Measurements from ENCODE around the gene PARP3. TPM values are rescaled to one million over a fixed set of nuclear protein-coding genes. Genes with fewer than 3 reads are reported as not detected.

The PARP3 gene
- total and polyA plus RNA-seq, 9 of the 15 experiments (the other 6 are each of a cell fraction or from before 2014, with no cell fraction given): 0.46 to 6.6 (median 4.5) TPM

DNA sequence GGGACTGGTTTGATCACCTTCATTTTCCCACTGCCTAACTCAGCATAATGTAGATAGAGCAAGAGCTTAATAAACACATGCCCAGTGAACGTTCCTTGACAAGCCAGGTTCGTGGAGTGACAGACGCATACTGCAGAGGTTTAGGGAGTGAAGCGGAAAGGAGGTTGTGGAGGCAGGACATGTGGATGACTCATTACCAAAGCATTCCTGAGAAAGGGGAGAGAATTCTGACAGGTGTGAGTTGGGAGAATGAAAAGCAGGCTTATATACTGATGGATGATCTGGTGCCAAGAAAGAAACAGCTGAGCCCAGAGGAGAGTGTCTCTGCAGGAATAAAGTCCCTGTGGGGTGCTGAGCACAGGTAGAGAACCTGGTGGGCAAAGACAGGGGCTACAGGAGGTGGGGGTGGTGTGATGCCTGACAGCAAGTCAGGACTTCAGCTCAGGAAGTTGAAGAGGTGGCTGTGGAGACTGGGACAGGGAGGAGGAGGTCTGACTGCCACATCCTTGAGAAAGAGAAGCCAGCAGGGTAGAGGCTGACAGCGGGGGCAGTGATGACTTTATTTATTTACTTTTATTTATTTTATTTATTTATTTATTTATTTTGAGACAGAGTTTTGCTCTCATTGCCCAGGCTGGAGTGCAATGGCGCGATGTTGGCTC, 55.9 kb downstream of the PARP3 start (continued):
- TF ChIP-seq, protein P1, sequence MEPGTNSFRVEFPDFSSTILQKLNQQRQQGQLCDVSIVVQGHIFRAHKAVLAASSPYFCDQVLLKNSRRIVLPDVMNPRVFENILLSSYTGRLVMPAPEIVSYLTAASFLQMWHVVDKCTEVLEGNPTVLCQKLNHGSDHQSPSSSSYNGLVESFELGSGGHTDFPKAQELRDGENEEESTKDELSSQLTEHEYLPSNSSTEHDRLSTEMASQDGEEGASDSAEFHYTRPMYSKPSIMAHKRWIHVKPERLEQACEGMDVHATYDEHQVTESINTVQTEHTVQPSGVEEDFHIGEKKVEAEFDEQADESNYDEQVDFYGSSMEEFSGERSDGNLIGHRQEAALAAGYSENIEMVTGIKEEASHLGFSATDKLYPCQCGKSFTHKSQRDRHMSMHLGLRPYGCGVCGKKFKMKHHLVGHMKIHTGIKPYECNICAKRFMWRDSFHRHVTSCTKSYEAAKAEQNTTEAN (CRISPR knock-in tag; IDR thresholded peaks at IDR 0.05): no peak

Small RNA genes lying within 50 kb of the gene (small RNA-seq; reads per million reads assigned to genes)
- gene AC115284.1: not detected

Other genes with a start within 250 kb of the PARP3 start
Only the 7 nearest of the 14 such genes appear.
- not detected in 2 replicates for gene IQCF1, start 39.0 kb upstream of the PARP3 start, total RNA-seq (2014; rRNA removed)
- gene IQCF1, start 39.0 kb upstream of the PARP3 start, total RNA-seq (2014; rRNA removed; fragmentation: Illumina TruSeq; extraction: Trizol): not detected in 2 replicates
- gene IQCF1, start 39.0 kb upstream of the PARP3 start, total RNA-seq (2015; rRNA removed; fragmentation: Illumina TruSeq; extraction: Trizol): not detected in 2 replicates
- not detected in 2 replicates for gene IQCF1, start 39.0 kb upstream of the PARP3 start, total RNA-seq (2021)
- gene IQCF1, start 39.0 kb upstream of the PARP3 start, polyA plus RNA-seq (2011; rRNA removed): not detected in 2 replicates
- not detected in 2 replicates for gene IQCF1, start 39.0 kb upstream of the PARP3 start, polyA plus RNA-seq (2014; fragmentation: Illumina TruSeq; extraction: Trizol)
- not detected for gene IQCF1, start 39.0 kb upstream of the PARP3 start, polyA plus RNA-seq (2014; fragmentation: Nextera tagmentation; extraction: Ambion mirVana)
- not detected in 2 replicates for gene IQCF1, start 39.0 kb upstream of the PARP3 start, polyA plus RNA-seq (2014; rRNA removed)
- gene RRP9, start 459 bp upstream of the PARP3 start, total RNA-seq (2014; rRNA removed): 62.6 and 68.5 TPM in 2 replicates
- gene RRP9, start 459 bp upstream of the PARP3 start, total RNA-seq (2014; rRNA removed; fragmentation: Illumina TruSeq; extraction: Trizol): 15.7 and 29.1 TPM in 2 replicates
- gene RRP9, start 459 bp upstream of the PARP3 start, total RNA-seq (2015; rRNA removed; fragmentation: Illumina TruSeq; extraction: Trizol): 48.9 and 52.4 TPM in 2 replicates
- 64.1 and 67.0 TPM in 2 replicates for gene RRP9, start 459 bp upstream of the PARP3 start, total RNA-seq (2021)
- 20.3 and 23.1 TPM in 2 replicates for gene RRP9, start 459 bp upstream of the PARP3 start, polyA plus RNA-seq (2011; rRNA removed)
- gene RRP9, start 459 bp upstream of the PARP3 start, polyA plus RNA-seq (2014; fragmentation: Illumina TruSeq; extraction: Trizol): 45.9 and 55.5 TPM in 2 replicates
- 10 to 100 TPM in 1 of 2 experiments, 1 to 10 TPM in 1; 5.2 to 12.9 TPM for gene RRP9, start 459 bp upstream of the PARP3 start, polyA plus RNA-seq (2014; fragmentation: Nextera tagmentation; extraction: Ambion mirVana)
- gene RRP9, start 459 bp upstream of the PARP3 start, polyA plus RNA-seq (2014; rRNA removed): 62.1 and 64.4 TPM in 2 replicates
- not detected in 2 replicates for gene GPR62, start 13.0 kb downstream of the PARP3 start, total RNA-seq (2014; rRNA removed)
- gene GPR62, start 13.0 kb downstream of the PARP3 start, total RNA-seq (2014; rRNA removed; fragmentation: Illumina TruSeq; extraction: Trizol): not detected in 2 replicates
- gene GPR62, start 13.0 kb downstream of the PARP3 start, total RNA-seq (2015; rRNA removed; fragmentation: Illumina TruSeq; extraction: Trizol): not detected in 2 replicates
- not detected in 2 replicates for gene GPR62, start 13.0 kb downstream of the PARP3 start, total RNA-seq (2021)
- gene GPR62, start 13.0 kb downstream of the PARP3 start, polyA plus RNA-seq (2011; rRNA removed): not detected in 2 replicates
- not detected in 2 replicates for gene GPR62, start 13.0 kb downstream of the PARP3 start, polyA plus RNA-seq (2014; fragmentation: Illumina TruSeq; extraction: Trizol)
- gene GPR62, start 13.0 kb downstream of the PARP3 start, polyA plus RNA-seq (2014; fragmentation: Nextera tagmentation; extraction: Ambion mirVana): not detected
- not detected in 2 replicates for gene GPR62, start 13.0 kb downstream of the PARP3 start, polyA plus RNA-seq (2014; rRNA removed)
- gene PCBP4, start 25.1 kb downstream of the PARP3 start, total RNA-seq (2014; rRNA removed): 4.6 and 4.9 TPM in 2 replicates
- 0.73 and 0.93 TPM in 2 replicates for gene PCBP4, start 25.1 kb downstream of the PARP3 start, total RNA-seq (2014; rRNA removed; fragmentation: Illumina TruSeq; extraction: Trizol)
- 1.6 and 2.1 TPM in 2 replicates for gene PCBP4, start 25.1 kb downstream of the PARP3 start, total RNA-seq (2015; rRNA removed; fragmentation: Illumina TruSeq; extraction: Trizol)
- gene PCBP4, start 25.1 kb downstream of the PARP3 start, total RNA-seq (2021): 4.7 and 5.7 TPM in 2 replicates
- 3.1 and 5.5 TPM in 2 replicates for gene PCBP4, start 25.1 kb downstream of the PARP3 start, polyA plus RNA-seq (2011; rRNA removed)
- gene PCBP4, start 25.1 kb downstream of the PARP3 start, polyA plus RNA-seq (2014; fragmentation: Illumina TruSeq; extraction: Trizol): 2.6 and 4.7 TPM in 2 replicates
- gene PCBP4, start 25.1 kb downstream of the PARP3 start, polyA plus RNA-seq (2014; fragmentation: Nextera tagmentation; extraction: Ambion mirVana): under 1 TPM; 0.06 to 0.07 TPM
- gene PCBP4, start 25.1 kb downstream of the PARP3 start, polyA plus RNA-seq (2014; rRNA removed): 5.8 and 6.4 TPM in 2 replicates
- gene ABHD14B, start 31.7 kb downstream of the PARP3 start, total RNA-seq (2014; rRNA removed): 46.5 and 78.4 TPM in 2 replicates
- gene ABHD14B, start 31.7 kb downstream of the PARP3 start, total RNA-seq (2014; rRNA removed; fragmentation: Illumina TruSeq; extraction: Trizol): 27.4 and 28.3 TPM in 2 replicates
- gene ABHD14B, start 31.7 kb downstream of the PARP3 start, total RNA-seq (2015; rRNA removed; fragmentation: Illumina TruSeq; extraction: Trizol): 33.7 and 34.0 TPM in 2 replicates
- gene ABHD14B, start 31.7 kb downstream of the PARP3 start, total RNA-seq (2021): 65.2 and 68.0 TPM in 2 replicates
- 107 and 114 TPM in 2 replicates for gene ABHD14B, start 31.7 kb downstream of the PARP3 start, polyA plus RNA-seq (2011; rRNA removed)
- gene ABHD14B, start 31.7 kb downstream of the PARP3 start, polyA plus RNA-seq (2014; fragmentation: Illumina TruSeq; extraction: Trizol): 72.2 and 86.5 TPM in 2 replicates
- gene ABHD14B, start 31.7 kb downstream of the PARP3 start, polyA plus RNA-seq (2014; fragmentation: Nextera tagmentation; extraction: Ambion mirVana): 10 to 100 TPM; 10.6 to 11.7 TPM
- 80.5 and 87.3 TPM in 2 replicates for gene ABHD14B, start 31.7 kb downstream of the PARP3 start, polyA plus RNA-seq (2014; rRNA removed)
- 8.4 and 12.2 TPM in 2 replicates for gene ABHD14A, start 32.7 kb downstream of the PARP3 start, total RNA-seq (2014; rRNA removed)
- 1.7 and 3.3 TPM in 2 replicates for gene ABHD14A, start 32.7 kb downstream of the PARP3 start, total RNA-seq (2014; rRNA removed; fragmentation: Illumina TruSeq; extraction: Trizol)
- gene ABHD14A, start 32.7 kb downstream of the PARP3 start, total RNA-seq (2015; rRNA removed; fragmentation: Illumina TruSeq; extraction: Trizol): 7.7 and 8.3 TPM in 2 replicates
- gene ABHD14A, start 32.7 kb downstream of the PARP3 start, total RNA-seq (2021): 9.4 and 10.6 TPM in 2 replicates
- gene ABHD14A, start 32.7 kb downstream of the PARP3 start, polyA plus RNA-seq (2011; rRNA removed): 6.6 and 10.5 TPM in 2 replicates
- gene ABHD14A, start 32.7 kb downstream of the PARP3 start, polyA plus RNA-seq (2014; fragmentation: Illumina TruSeq; extraction: Trizol): 7.1 and 8.4 TPM in 2 replicates
- 1 to 10 TPM in 1 of 2 experiments, under 1 TPM in 1; 0.90 to 2.0 TPM for gene ABHD14A, start 32.7 kb downstream of the PARP3 start, polyA plus RNA-seq (2014; fragmentation: Nextera tagmentation; extraction: Ambion mirVana)
- 9.6 and 14.0 TPM in 2 replicates for gene ABHD14A, start 32.7 kb downstream of the PARP3 start, polyA plus RNA-seq (2014; rRNA removed)
- gene ACY1, start 41.2 kb downstream of the PARP3 start, total RNA-seq (2014; rRNA removed): 118 and 179 TPM in 2 replicates
- gene ACY1, start 41.2 kb downstream of the PARP3 start, total RNA-seq (2014; rRNA removed; fragmentation: Illumina TruSeq; extraction: Trizol): 44.6 and 70.7 TPM in 2 replicates
- 93.2 and 96.9 TPM in 2 replicates for gene ACY1, start 41.2 kb downstream of the PARP3 start, total RNA-seq (2015; rRNA removed; fragmentation: Illumina TruSeq; extraction: Trizol)
- 134 and 138 TPM in 2 replicates for gene ACY1, start 41.2 kb downstream of the PARP3 start, total RNA-seq (2021)
- gene ACY1, start 41.2 kb downstream of the PARP3 start, polyA plus RNA-seq (2011; rRNA removed): 104 and 144 TPM in 2 replicates
- 123 and 129 TPM in 2 replicates for gene ACY1, start 41.2 kb downstream of the PARP3 start, polyA plus RNA-seq (2014; fragmentation: Illumina TruSeq; extraction: Trizol)
- 100 to 1,000 TPM; 179 to 195 TPM for gene ACY1, start 41.2 kb downstream of the PARP3 start, polyA plus RNA-seq (2014; fragmentation: Nextera tagmentation; extraction: Ambion mirVana)
- gene ACY1, start 41.2 kb downstream of the PARP3 start, polyA plus RNA-seq (2014; rRNA removed): 128 and 136 TPM in 2 replicates